ENCODE data around the gene SCD5. TPM values are rescaled to one million over a fixed set of nuclear protein-coding genes. Genes with fewer than 3 reads are reported as not detected.

Gene SCD5
- polyA plus RNA-seq, 1 donor = 68.1 TPM

DNA sequence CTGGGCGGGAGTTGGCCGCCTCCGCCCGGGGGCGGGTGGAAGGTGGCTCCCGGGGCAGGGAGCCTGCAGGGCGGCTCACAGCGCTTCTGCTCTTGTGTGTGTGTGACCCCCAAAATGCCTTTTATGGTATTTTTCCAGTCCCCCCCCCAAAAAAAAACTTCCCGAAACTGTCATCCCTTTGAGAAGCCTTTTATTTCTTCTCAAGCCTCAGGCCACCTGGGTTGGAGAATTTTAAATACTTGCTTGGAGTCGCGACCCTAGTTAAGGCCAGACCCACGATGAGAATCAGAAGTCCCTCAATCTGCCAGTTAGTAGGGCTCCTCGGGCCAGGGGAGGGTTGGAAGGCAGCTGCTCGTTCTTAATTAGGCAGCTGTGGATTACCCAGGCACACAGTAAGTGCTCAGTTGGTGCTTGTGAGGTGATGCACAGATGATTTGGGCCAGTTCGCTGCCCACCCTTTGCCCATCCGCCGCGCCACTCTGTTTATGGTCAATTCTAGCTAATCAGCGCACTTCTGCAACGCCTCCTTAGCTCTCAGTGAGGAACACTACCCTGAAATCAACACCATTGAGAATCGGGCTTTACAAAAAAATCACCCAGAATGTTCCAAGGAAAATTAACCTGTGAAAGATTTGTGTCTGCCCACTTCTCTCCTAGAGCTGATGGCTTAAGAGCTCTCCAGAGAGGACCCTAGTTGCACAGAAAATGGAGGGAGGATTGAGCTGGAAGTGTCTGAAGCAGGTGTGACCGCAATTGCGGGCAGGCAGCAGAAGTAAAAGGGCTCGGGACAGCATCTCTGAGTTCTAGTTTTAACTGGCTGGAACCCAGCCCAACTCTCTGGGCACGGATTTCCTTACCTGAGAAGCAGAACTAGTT, 648 bp upstream of the SCD5 start:
- Histone ChIP-seq H3K9me3 (ENCODE audit: control insufficient read depth, low read depth, low read length) (no peaks in the 10 kb centered on the region), H3K27me3 (ENCODE audit: control insufficient read depth, insufficient read depth, low read length) (peaks cover 2% of the 10 kb centered on the region), H3K4me1 (ENCODE audit: control insufficient read depth, insufficient read depth, low read length) (no peaks in the 10 kb centered on the region), H3K27ac (ENCODE audit: low read length) (peak overlapping the region; percentile 68), H3K4me3 (ENCODE audit: low read length) (peak overlapping the region; percentile 64), H3K36me3 (ENCODE audit: control insufficient read depth, insufficient read depth, low read length) (peaks cover 3% of the 10 kb centered on the region)
- DNase-seq = no peak
- 20% methylated on average over 1 of the region's 25 CpGs for WGBS (ENCODE audit: insufficient coverage, low lambda C conversion rate)

GRCh38 chr4:82797405-82798111, 1.0 kb downstream of the SCD5 start:
- H3K4me1 ChIP-seq (ENCODE audit: control insufficient read depth, insufficient read depth, low read length) = no peaks in the 10 kb centered on the region
- H3K4me3 ChIP-seq (ENCODE audit: low read length) = peak overlapping the region; percentile 64
- H3K36me3 ChIP-seq (ENCODE audit: control insufficient read depth, insufficient read depth, low read length) = peaks cover 5% of the 10 kb centered on the region
- H3K9me3 ChIP-seq (ENCODE audit: control insufficient read depth, low read depth, low read length) = no peaks in the 10 kb centered on the region
- DNase-seq = peak; percentile 39 to 72
- H3K27me3 ChIP-seq (ENCODE audit: control insufficient read depth, insufficient read depth, low read length) = peaks cover 2% of the 10 kb centered on the region
- peak overlapping the region; percentile 45 for H3K27ac ChIP-seq (ENCODE audit: low read length)
- no CpG with 5 or more reads among the region's 47 CpGs for WGBS (ENCODE audit: insufficient coverage, low lambda C conversion rate)

DNA sequence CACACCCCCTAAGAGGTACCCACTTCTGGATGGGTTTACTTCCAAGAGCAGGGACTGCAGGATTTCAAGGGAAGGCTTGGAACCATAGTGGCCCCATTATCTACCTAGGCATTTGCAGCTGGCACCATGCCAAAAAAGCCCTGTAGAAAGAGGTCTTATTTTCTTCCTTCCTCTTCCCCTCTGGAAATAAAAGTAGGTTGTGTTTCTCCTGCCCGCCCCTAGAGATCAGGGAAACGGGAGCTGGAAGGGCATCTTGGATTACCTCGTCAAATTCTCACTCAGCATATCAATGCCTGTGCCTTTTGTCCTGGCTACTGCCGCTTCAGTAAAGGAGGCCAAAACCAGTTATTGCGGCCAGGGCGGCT, 1.6 kb downstream of the SCD5 start:
- H3K27ac ChIP-seq (ENCODE audit: low read length) = peak overlapping the region; percentile 45
- peak overlapping the region; percentile 64 for H3K4me3 ChIP-seq (ENCODE audit: low read length)
- DNase-seq = peak in 1 of 2 donors; percentile 60
- peaks cover 2% of the 10 kb centered on the region for H3K27me3 ChIP-seq (ENCODE audit: control insufficient read depth, insufficient read depth, low read length)
- WGBS (ENCODE audit: insufficient coverage, low lambda C conversion rate) = no CpG with 5 or more reads among the region's 6 CpGs
- no peaks in the 10 kb centered on the region for H3K4me1 ChIP-seq (ENCODE audit: control insufficient read depth, insufficient read depth, low read length)
- no peaks in the 10 kb centered on the region for H3K9me3 ChIP-seq (ENCODE audit: control insufficient read depth, low read depth, low read length)
- H3K36me3 ChIP-seq (ENCODE audit: control insufficient read depth, insufficient read depth, low read length) = peaks cover 5% of the 10 kb centered on the region

- no peak for DNase-seq
- Histone ChIP-seq H3K27ac (ENCODE audit: low read length) (no peak overlapping the region), H3K4me1 (ENCODE audit: control insufficient read depth, insufficient read depth, low read length) (peaks cover 3% of the 10 kb centered on the region), H3K9me3 (ENCODE audit: control insufficient read depth, low read depth, low read length) (no peaks in the 10 kb centered on the region), H3K4me3 (ENCODE audit: low read length) (no peak overlapping the region), H3K27me3 (ENCODE audit: control insufficient read depth, insufficient read depth, low read length) (no peaks in the 10 kb centered on the region), H3K36me3 (ENCODE audit: control insufficient read depth, insufficient read depth, low read length) (peaks cover 5% of the 10 kb centered on the region)
- 80% methylated on average over 1 of the region's 6 CpGs for WGBS (ENCODE audit: insufficient coverage, low lambda C conversion rate)
Observed at GRCh38 chr4:82792912-82793649, 5.5 kb downstream of the SCD5 start.

DNA sequence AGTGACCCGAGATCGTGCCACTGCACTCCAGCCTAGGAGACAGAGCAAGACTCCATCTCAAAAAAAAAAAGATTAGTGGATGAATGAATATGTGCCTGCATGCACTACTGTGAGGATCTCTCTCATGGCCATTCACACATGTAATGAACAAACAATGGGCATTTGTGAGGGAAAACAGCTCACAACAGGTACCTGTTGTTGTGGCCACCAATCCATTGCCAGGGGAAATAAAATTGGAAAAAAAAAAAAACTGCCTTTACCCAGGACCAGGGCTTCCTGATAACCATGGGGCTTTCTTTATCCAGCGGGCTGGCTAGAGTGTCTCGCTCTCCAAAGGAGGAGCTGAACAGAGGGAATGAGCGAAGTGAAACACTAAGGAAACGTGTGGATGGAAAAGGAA, 7.4 kb downstream of the SCD5 start:
- DNase-seq = no peak
- H3K36me3 ChIP-seq (ENCODE audit: control insufficient read depth, insufficient read depth, low read length) = peaks cover 5% of the 10 kb centered on the region
- no peaks in the 10 kb centered on the region for H3K27me3 ChIP-seq (ENCODE audit: control insufficient read depth, insufficient read depth, low read length)
- no peak overlapping the region for H3K27ac ChIP-seq (ENCODE audit: low read length)
- peaks cover 4% of the 10 kb centered on the region for H3K4me1 ChIP-seq (ENCODE audit: control insufficient read depth, insufficient read depth, low read length)
- WGBS (ENCODE audit: insufficient coverage, low lambda C conversion rate) = no CpG with 5 or more reads among the region's 6 CpGs
- no peaks in the 10 kb centered on the region for H3K9me3 ChIP-seq (ENCODE audit: control insufficient read depth, low read depth, low read length)
- H3K4me3 ChIP-seq (ENCODE audit: low read length) = no peak overlapping the region

DNA sequence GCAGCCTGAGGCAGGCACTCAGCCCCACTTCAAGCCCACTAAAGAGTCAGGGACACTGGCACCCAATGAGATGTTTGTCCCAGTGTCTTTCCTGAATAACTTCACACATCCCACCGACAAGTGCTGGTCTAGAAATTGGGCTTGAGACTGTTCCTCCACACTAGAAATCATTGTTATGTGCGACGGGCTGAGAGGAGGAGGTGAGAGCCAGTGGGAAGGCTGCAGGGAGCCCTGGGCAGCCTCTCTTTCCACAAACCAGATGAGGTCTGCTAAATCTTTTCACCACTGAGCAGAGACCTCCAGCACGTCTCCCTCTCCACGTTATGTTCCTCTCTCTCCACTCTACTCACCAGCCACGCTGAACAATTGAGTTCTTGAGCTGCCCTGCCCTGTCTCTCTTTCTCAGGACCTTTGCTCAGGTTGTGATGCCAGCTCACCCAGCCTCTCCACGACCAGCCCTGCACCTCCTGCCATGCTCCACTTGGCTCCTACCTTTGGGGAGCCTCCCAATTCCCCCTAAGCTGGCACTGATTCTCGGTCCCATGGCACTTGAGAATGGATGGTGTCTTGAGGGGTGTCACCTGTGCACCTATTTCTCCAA, 8.4 kb downstream of the SCD5 start:
- no peak overlapping the region for H3K4me3 ChIP-seq (ENCODE audit: low read length)
- no peak for DNase-seq
- peaks cover 13% of the 10 kb centered on the region for H3K4me1 ChIP-seq (ENCODE audit: control insufficient read depth, insufficient read depth, low read length)
- no CpG with 5 or more reads among the region's 8 CpGs for WGBS (ENCODE audit: insufficient coverage, low lambda C conversion rate)
- H3K36me3 ChIP-seq (ENCODE audit: control insufficient read depth, insufficient read depth, low read length) = peaks cover 5% of the 10 kb centered on the region
- H3K27me3 ChIP-seq (ENCODE audit: control insufficient read depth, insufficient read depth, low read length) = no peaks in the 10 kb centered on the region
- H3K9me3 ChIP-seq (ENCODE audit: control insufficient read depth, low read depth, low read length) = no peaks in the 10 kb centered on the region
- no peak overlapping the region for H3K27ac ChIP-seq (ENCODE audit: low read length)

GRCh38 chr4:82789025-82789776, 9.4 kb downstream of the SCD5 start:
- H3K27ac ChIP-seq (ENCODE audit: low read length) = no peak overlapping the region
- no peak for DNase-seq
- no peak overlapping the region for H3K4me3 ChIP-seq (ENCODE audit: low read length)
- no peaks in the 10 kb centered on the region for H3K27me3 ChIP-seq (ENCODE audit: control insufficient read depth, insufficient read depth, low read length)
- WGBS (ENCODE audit: insufficient coverage, low lambda C conversion rate) = 100% methylated on average over 1 of the region's 7 CpGs
- peaks cover 2% of the 10 kb centered on the region for H3K36me3 ChIP-seq (ENCODE audit: control insufficient read depth, insufficient read depth, low read length)
- peaks cover 22% of the 10 kb centered on the region for H3K4me1 ChIP-seq (ENCODE audit: control insufficient read depth, insufficient read depth, low read length)
- H3K9me3 ChIP-seq (ENCODE audit: control insufficient read depth, low read depth, low read length) = no peaks in the 10 kb centered on the region

DNA sequence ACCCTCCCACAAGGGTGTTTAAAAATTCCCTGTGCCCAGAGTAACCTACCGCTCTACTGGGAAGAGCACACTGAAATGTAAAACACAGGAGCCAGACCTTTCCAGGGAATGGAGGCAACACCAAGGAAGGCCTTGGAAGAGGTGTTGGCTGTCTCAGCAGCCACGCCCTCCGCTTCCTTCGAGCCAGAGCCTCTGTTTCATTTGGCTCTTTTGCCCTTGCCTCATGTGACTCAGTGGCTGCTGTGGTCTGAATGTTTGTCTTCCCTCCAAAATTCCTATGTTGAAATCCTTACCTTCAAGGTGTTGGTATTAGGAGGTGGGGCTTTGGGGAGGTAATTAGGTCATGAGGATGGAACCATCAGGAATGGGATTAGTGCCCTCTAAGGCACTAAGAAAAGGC, 11.3 kb downstream of the SCD5 start:
- Histone ChIP-seq H3K27ac (ENCODE audit: low read length) (no peak overlapping the region), H3K4me3 (ENCODE audit: low read length) (no peak overlapping the region), H3K9me3 (ENCODE audit: control insufficient read depth, low read depth, low read length) (no peaks in the 10 kb centered on the region), H3K4me1 (ENCODE audit: control insufficient read depth, insufficient read depth, low read length) (peaks cover 32% of the 10 kb centered on the region), H3K36me3 (ENCODE audit: control insufficient read depth, insufficient read depth, low read length) (no peaks in the 10 kb centered on the region), H3K27me3 (ENCODE audit: control insufficient read depth, insufficient read depth, low read length) (no peaks in the 10 kb centered on the region)
- WGBS (ENCODE audit: insufficient coverage, low lambda C conversion rate) = no CpG with 5 or more reads among the region's 4 CpGs
- DNase-seq = no peak

DNA sequence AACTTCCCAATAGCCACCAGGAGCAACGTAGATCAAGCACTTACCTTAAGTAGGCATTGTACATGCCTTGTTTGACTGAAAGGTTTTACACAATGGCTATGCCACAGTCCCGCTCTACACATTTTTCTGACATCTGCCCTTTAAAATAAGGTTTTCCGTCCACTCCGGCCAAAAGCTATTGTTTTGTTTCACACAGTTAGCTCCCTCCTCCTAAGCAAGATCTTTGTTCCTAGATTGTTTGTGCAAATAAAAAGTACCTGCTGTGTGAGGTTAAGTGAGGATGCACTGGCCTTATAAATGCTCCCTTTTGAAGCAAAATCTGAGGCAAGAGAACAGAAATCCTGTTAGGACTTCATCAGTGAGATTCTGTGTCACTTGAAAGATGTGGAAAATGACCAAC, 11.8 kb downstream of the SCD5 start:
- Histone ChIP-seq H3K9me3 (ENCODE audit: control insufficient read depth, low read depth, low read length) (no peaks in the 10 kb centered on the region), H3K27ac (ENCODE audit: low read length) (no peak overlapping the region), H3K27me3 (ENCODE audit: control insufficient read depth, insufficient read depth, low read length) (no peaks in the 10 kb centered on the region), H3K4me1 (ENCODE audit: control insufficient read depth, insufficient read depth, low read length) (peaks cover 37% of the 10 kb centered on the region), H3K4me3 (ENCODE audit: low read length) (no peak overlapping the region), H3K36me3 (ENCODE audit: control insufficient read depth, insufficient read depth, low read length) (no peaks in the 10 kb centered on the region)
- no CpG with 5 or more reads among the region's 4 CpGs for WGBS (ENCODE audit: insufficient coverage, low lambda C conversion rate)
- DNase-seq = no peak

Measured in large intestine (tissue), 3 donors.